ENCODE data around the gene ACAD8.

DNA sequence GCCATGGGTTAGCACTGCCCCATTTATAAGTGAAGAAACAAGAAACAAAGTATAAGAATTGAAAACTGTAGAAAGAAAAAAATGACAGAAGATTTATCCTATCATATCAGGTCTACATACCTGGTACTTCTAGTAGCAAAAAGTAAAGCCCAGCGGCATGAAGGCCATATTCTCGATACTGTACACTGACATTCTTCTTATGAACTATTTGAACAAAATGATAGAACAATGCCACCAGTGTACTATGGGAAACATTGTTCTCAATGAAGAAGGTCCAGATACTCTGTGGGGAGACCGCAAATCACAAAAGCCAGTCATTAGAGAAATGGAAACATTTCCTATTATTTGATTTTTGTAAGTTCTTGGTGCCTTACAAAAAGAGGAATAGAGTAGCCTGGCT lies 36.6 kb upstream of the ACAD8 start:
- TF ChIP-seq FOXA1 (IDR thresholded peaks at IDR 0.05): no peak
- TF ChIP-seq FOXK2 (IDR thresholded peaks at IDR 0.05): no peak
- TF ChIP-seq L3MBTL2 (conservative IDR thresholded peaks at IDR 0.05): no peak
- no peak for TF ChIP-seq ELF4 (IDR thresholded peaks at IDR 0.05)
- TF ChIP-seq NFRKB (IDR thresholded peaks at IDR 0.05): no peak

All from HEK293T (cell line).